Thymus (tissue), 11 donors: Measurements from ENCODE around the gene EPB41L2. TPM values are rescaled to one million over a fixed set of nuclear protein-coding genes. Genes with fewer than 3 reads are reported as not detected.
A peak's percentile ranks its signal among the peaks of the same experiment; 100 is the strongest.

ENCODE experiments used
- DNase-seq, 9 donors: peaks; one replicate each; pipeline ENCODE4 v3.0.0-alpha.2; 2013; ENCODE audit warnings: low spot score in 9 of 9, low read depth in 6 of 9, missing footprints in 1 of 9
- H3K27ac ChIP-seq, 2 donors: one replicate each; pipeline ENCODE4 v1.5.1; 2013; ENCODE audit warnings: control low read depth in 1 of 2, low read depth in 1 of 2, low read length in 1 of 2, mild to moderate bottlenecking in 1 of 2, moderate library complexity in 1 of 2
- H3K27me3 ChIP-seq, 2 donors: one replicate each; pipeline ENCODE4 v1.5.1; 2013; ENCODE audit warnings: low read length in 1 of 2; ENCODE audit not compliant: control insufficient read depth in 2 of 2, insufficient read depth in 1 of 2
- H3K36me3 ChIP-seq, 2 donors: one replicate each; pipeline ENCODE4 v1.5.1; 2013; ENCODE audit warnings: low read length in 1 of 2, mild to moderate bottlenecking in 1 of 2, moderate library complexity in 1 of 2; ENCODE audit not compliant: control insufficient read depth in 2 of 2, insufficient read depth in 2 of 2
- H3K4me1 ChIP-seq, 2 donors: one replicate each; pipeline ENCODE4 v1.5.1; 2013; ENCODE audit warnings: low read length in 2 of 2; ENCODE audit not compliant: control insufficient read depth in 2 of 2, insufficient read depth in 2 of 2
- H3K4me3 ChIP-seq, 2 donors: one replicate each; pipeline ENCODE4 v1.5.1; 2013; ENCODE audit warnings: low read length in 2 of 2, control low read depth in 1 of 2, mild to moderate bottlenecking in 1 of 2
- H3K9me3 ChIP-seq, 2 donors: one replicate each; pipeline ENCODE4 v1.5.1; 2013; ENCODE audit warnings: low read length in 1 of 2, mild to moderate bottlenecking in 1 of 2; ENCODE audit not compliant: control insufficient read depth in 2 of 2, insufficient read depth in 1 of 2
- WGBS: extraction: QIAGEN DNeasy Blood & Tissue Kit; methylation state at CpG from one replicate; pipeline ENCODE4 v1.1.7; 2013; 5-methylcytosine and 5-hydroxymethylcytosine counted together
- polyA plus RNA-seq: library from polyadenylated mRNA; stranded (reverse); fragments of 200-250 nt; gene quantifications from one replicate; pipeline ENCODE4 v1.2.3, GENCODE V29; 2013
- total RNA-seq: library from RNA; stranded (reverse); fragments of 120-200 nt; gene quantifications from one replicate; pipeline ENCODE4 v1.2.4, GENCODE V29; 2013
- donor health status: healthy.

The EPB41L2 gene
- total and polyA plus RNA-seq, 2 donors, result 19.1 to 22.4 TPM

- WGBS, result 97% methylated on average over 9 of the region's 9 CpGs
- H3K27ac ChIP-seq, result no peak overlapping the region
- H3K4me3 ChIP-seq, result no peak overlapping the region
These were observed 92.1 kb downstream of the EPB41L2 start for GRCh38 chr6:130970839-130971410.

GRCh38 chr6:130969791-130970491 is 93.1 kb downstream of the EPB41L2 start:
- 94% methylated on average over 8 of the region's 8 CpGs for WGBS
- Histone ChIP-seq H3K4me3 (peak overlapping the region in 1 of 2 donors; percentile 2), H3K27ac (peak overlapping the region in 1 of 2 donors; percentile 52)

More at GRCh38 chr6:130970839-130971410, 92.1 kb downstream of the EPB41L2 start:
- no peaks in the 10 kb centered on the region for H3K9me3 ChIP-seq
- H3K4me1 ChIP-seq, result peaks cover 0 to 2% of the 10 kb centered on the region in 2 donors
- no peak for DNase-seq
- H3K36me3 ChIP-seq, result no peaks in the 10 kb centered on the region
- H3K27me3 ChIP-seq, result no peaks in the 10 kb centered on the region

GRCh38 chr6:130969166-130969565 is 93.9 kb downstream of the EPB41L2 start:
- 91% methylated on average over 4 of the region's 4 CpGs for WGBS
- no peak for DNase-seq
- H3K4me3 ChIP-seq, result no peak overlapping the region
- H3K27ac ChIP-seq, result no peak overlapping the region
- peaks cover 0 to 2% of the 10 kb centered on the region in 2 donors for H3K4me1 ChIP-seq
- no peaks in the 10 kb centered on the region for H3K36me3 ChIP-seq
- no peaks in the 10 kb centered on the region for H3K9me3 ChIP-seq
- H3K27me3 ChIP-seq, result no peaks in the 10 kb centered on the region

More at GRCh38 chr6:130969791-130970491, 93.1 kb downstream of the EPB41L2 start:
- Histone ChIP-seq H3K4me1 (peaks cover 0 to 2% of the 10 kb centered on the region in 2 donors), H3K36me3 (no peaks in the 10 kb centered on the region), H3K9me3 (no peaks in the 10 kb centered on the region), H3K27me3 (no peaks in the 10 kb centered on the region)
- DNase-seq, result no peak

- H3K9me3 ChIP-seq, result no peaks in the 10 kb centered on the region
- H3K27me3 ChIP-seq, result no peaks in the 10 kb centered on the region
- 93% methylated on average over 4 of the region's 4 CpGs for WGBS
- no peak overlapping the region for H3K27ac ChIP-seq
- H3K4me3 ChIP-seq, result no peak overlapping the region
- DNase-seq, result no peak
- no peaks in the 10 kb centered on the region for H3K36me3 ChIP-seq
- H3K4me1 ChIP-seq, result peaks cover 0 to 2% of the 10 kb centered on the region in 2 donors
These were observed 94.6 kb downstream of the EPB41L2 start for GRCh38 chr6:130968476-130968875.

GRCh38 chr6:130967502-130968445 is 95.3 kb downstream of the EPB41L2 start:
- no peak overlapping the region for H3K27ac ChIP-seq
- H3K4me3 ChIP-seq, result no peak overlapping the region
- H3K4me1 ChIP-seq, result peaks cover 0 to 2% of the 10 kb centered on the region in 2 donors

GRCh38 chr6:130966344-130966980 is 96.6 kb downstream of the EPB41L2 start:
- no peak overlapping the region for H3K4me3 ChIP-seq
- H3K36me3 ChIP-seq, result no peaks in the 10 kb centered on the region
- no peaks in the 10 kb centered on the region for H3K27me3 ChIP-seq
- H3K27ac ChIP-seq, result no peak overlapping the region
- no peaks in the 10 kb centered on the region for H3K9me3 ChIP-seq
- 96% methylated on average over 8 of the region's 8 CpGs for WGBS
- peaks cover 0 to 2% of the 10 kb centered on the region in 2 donors for H3K4me1 ChIP-seq
- DNase-seq, result no peak

More at GRCh38 chr6:130967502-130968445, 95.3 kb downstream of the EPB41L2 start:
- no peak for DNase-seq
- Histone ChIP-seq H3K36me3 (no peaks in the 10 kb centered on the region), H3K9me3 (no peaks in the 10 kb centered on the region), H3K27me3 (no peaks in the 10 kb centered on the region)
- 96% methylated on average over 7 of the region's 7 CpGs for WGBS

GRCh38 chr6:130965656-130966055 is 97.4 kb downstream of the EPB41L2 start:
- Histone ChIP-seq H3K9me3 (no peaks in the 10 kb centered on the region), H3K27me3 (no peaks in the 10 kb centered on the region), H3K27ac (no peak overlapping the region), H3K4me3 (no peak overlapping the region), H3K36me3 (no peaks in the 10 kb centered on the region), H3K4me1 (no peaks in the 10 kb centered on the region)
- DNase-seq, result no peak

GRCh38 chr6:130964808-130965604 is 98.0 kb downstream of the EPB41L2 start:
- Histone ChIP-seq H3K36me3 (no peaks in the 10 kb centered on the region), H3K4me1 (no peaks in the 10 kb centered on the region), H3K9me3 (no peaks in the 10 kb centered on the region), H3K4me3 (no peak overlapping the region), H3K27ac (no peak overlapping the region), H3K27me3 (no peaks in the 10 kb centered on the region)
- WGBS, result 82% methylated on average over 5 of the region's 5 CpGs
- DNase-seq, result no peak
